Caco-2 (cell line): ENCODE data around the gene WDR59. TPM values are rescaled to one million over a fixed set of nuclear protein-coding genes. Genes with fewer than 3 reads are reported as not detected.

Experiments used
- BruUV-seq: library from RNA; stranded (reverse); fragments of 400-500 nt; replicated peaks from 2 replicates; lab custom pipeline; 2021; lab: Mats Ljungman, UMichigan
- CTCF ChIA-PET: fragments of 300-600 bp; sonication (Branson Sonifier 250); formaldehyde crosslinking; loops from one replicate; lab custom pipeline; 2022; ENCODE audit warnings: antibody characterized with exemption; lab: Charles Lee
- POLR2A ChIA-PET: fragments of 300-600 bp; sonication (Branson Sonifier 250); formaldehyde crosslinking; loops from one replicate; lab custom pipeline; 2022; ENCODE audit warnings: antibody characterized with exemption; lab: Charles Lee
- DNase-seq, 2 experiments: peaks; one replicate each; pipeline versions ENCODE4 v3.0.0 to v3.0.0-alpha.2; 2020 to 2022
- H3K27me3 ChIP-seq: replicated peaks from 2 replicates; pipeline ENCODE4 v1.6.0; 2011; ENCODE audit warnings: low read length; ENCODE audit not compliant: control insufficient read depth, insufficient read depth
- H3K36me3 ChIP-seq: 2 replicates; pipeline ENCODE4 v1.5.1; 2011; ENCODE audit warnings: low read length; ENCODE audit not compliant: control insufficient read depth, insufficient read depth
- H3K4me1 ChIP-seq: fragments of 250-450 bp; sonication (Bioruptor Pico); 2 replicates; pipeline ENCODE4 v1.5.1; 2020; ENCODE audit warnings: mild to moderate bottlenecking
- H3K4me3 ChIP-seq: 2 replicates; pipeline ENCODE4 v1.5.1; 2011; ENCODE audit warnings: low read depth, mild to moderate bottlenecking, control low read depth, low read length
- H3K9me3 ChIP-seq: fragments of 250-450 bp; sonication (Bioruptor Pico); 2 replicates; pipeline ENCODE4 v1.5.1; 2020; ENCODE audit warnings: mild to moderate bottlenecking, moderate library complexity
- H3K27ac Mint-ChIP-seq: one replicate; pipeline ENCODE4 v1.8.0; 2022; ENCODE audit warnings: mixed read lengths; ENCODE audit not compliant: unreplicated experiment
- H3K27me3 Mint-ChIP-seq: one replicate; pipeline ENCODE4 v1.8.0; 2022; ENCODE audit warnings: mixed read lengths; ENCODE audit not compliant: insufficient read depth, unreplicated experiment
- H3K36me3 Mint-ChIP-seq: one replicate; pipeline ENCODE4 v1.8.0; 2022; ENCODE audit warnings: mild to moderate bottlenecking, mixed read lengths; ENCODE audit not compliant: insufficient read depth, unreplicated experiment
- H3K4me1 Mint-ChIP-seq: one replicate; pipeline ENCODE4 v1.8.0; 2022; ENCODE audit warnings: low read depth, mixed read lengths; ENCODE audit not compliant: unreplicated experiment
- H3K4me3 Mint-ChIP-seq: one replicate; pipeline ENCODE4 v1.8.0; 2022; ENCODE audit warnings: mild to moderate bottlenecking, moderate library complexity, mixed read lengths; ENCODE audit not compliant: unreplicated experiment
- H3K9me3 Mint-ChIP-seq: one replicate; pipeline ENCODE4 v1.8.0; 2022; ENCODE audit warnings: mixed read lengths; ENCODE audit not compliant: unreplicated experiment
- intact Hi-C: fragments of 100-400 bp; cut with micrococcal nuclease; formaldehyde crosslinking; loops from one replicate; pipeline ENCODE4 v1.10.0; 2022; ENCODE audit not compliant: unreplicated experiment
- total RNA-seq: library from RNA; stranded (reverse); gene quantifications from 2 replicates; pipeline ENCODE4 v1.2.3, GENCODE V29; 2022
- TF ChIP-seq, protein P1 (sequence below), 2 experiments: fragments of 200-600 bp in 1 of 2; IDR thresholded peaks; 1 replicate in 1 of 2; 2 replicates in 1 of 2; pipeline versions ENCODE4 v1.5.1 to v1.8.0; 2011 to 2022; ENCODE audit warnings: antibody characterized with exemption in 1 of 2, control low read depth in 1 of 2, inconsistent platforms in 1 of 2, low read depth in 1 of 2, low read length in 1 of 2, mild to moderate bottlenecking in 1 of 2, moderate library complexity in 1 of 2; ENCODE audit not compliant: insufficient read depth in 1 of 2, severe bottlenecking in 1 of 2, unreplicated experiment in 1 of 2

Gene WDR59
- total RNA-seq, 1 experiment from 2014 or later, result 148 TPM

DNA sequence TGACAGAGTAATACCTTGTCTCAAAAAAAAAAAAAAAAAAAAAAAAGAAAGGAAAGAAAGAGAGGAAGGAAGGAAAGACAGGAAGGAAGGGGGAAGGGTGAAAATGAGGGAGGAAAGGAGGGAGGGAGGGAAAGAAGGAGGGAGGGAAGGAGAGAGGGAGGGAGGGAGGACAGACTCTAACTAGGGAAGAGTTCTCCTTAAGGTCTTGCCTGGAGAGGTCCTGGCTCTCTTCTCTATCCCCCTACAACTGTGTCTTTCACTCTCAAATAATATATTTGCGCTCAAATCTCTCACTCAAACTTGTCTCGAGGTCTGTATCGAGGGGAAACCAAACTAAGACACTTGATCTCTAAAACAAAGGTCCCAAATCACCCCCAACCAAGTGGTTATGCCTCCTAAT is 35.6 kb downstream of the WDR59 start:
- H3K4me3 ChIP-seq, result no peak overlapping the region
- BruUV-seq, result no TSS peak
- CTCF ChIA-PET, result interaction anchor here (0.6 kb wide), 1 partner anchor 33 kb away, joined by 6 read pairs; no protein-coding TSS in a partner anchor
- Mint-ChIP-seq H3K4me3 (no peak overlapping the region), H3K27me3 (no peaks in the 10 kb centered on the region), H3K4me1 (peaks cover 10% of the 10 kb centered on the region), H3K36me3 (peaks cover 88% of the 10 kb centered on the region), H3K9me3 (no peaks in the 10 kb centered on the region), H3K27ac (no peak overlapping the region)
- no peak for DNase-seq
- peaks cover 7% of the 10 kb centered on the region for H3K4me1 ChIP-seq
- TF ChIP-seq, protein P1, sequence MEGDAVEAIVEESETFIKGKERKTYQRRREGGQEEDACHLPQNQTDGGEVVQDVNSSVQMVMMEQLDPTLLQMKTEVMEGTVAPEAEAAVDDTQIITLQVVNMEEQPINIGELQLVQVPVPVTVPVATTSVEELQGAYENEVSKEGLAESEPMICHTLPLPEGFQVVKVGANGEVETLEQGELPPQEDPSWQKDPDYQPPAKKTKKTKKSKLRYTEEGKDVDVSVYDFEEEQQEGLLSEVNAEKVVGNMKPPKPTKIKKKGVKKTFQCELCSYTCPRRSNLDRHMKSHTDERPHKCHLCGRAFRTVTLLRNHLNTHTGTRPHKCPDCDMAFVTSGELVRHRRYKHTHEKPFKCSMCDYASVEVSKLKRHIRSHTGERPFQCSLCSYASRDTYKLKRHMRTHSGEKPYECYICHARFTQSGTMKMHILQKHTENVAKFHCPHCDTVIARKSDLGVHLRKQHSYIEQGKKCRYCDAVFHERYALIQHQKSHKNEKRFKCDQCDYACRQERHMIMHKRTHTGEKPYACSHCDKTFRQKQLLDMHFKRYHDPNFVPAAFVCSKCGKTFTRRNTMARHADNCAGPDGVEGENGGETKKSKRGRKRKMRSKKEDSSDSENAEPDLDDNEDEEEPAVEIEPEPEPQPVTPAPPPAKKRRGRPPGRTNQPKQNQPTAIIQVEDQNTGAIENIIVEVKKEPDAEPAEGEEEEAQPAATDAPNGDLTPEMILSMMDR (IDR thresholded peaks at IDR 0.05; ENCODE audit: insufficient read depth in 1 of 2, low read depth in 1 of 2, low read length in 1 of 2, severe bottlenecking in 1 of 2, unreplicated experiment in 1 of 2), result no peak
- POLR2A ChIA-PET, result no interaction called here
- intact Hi-C loops, result no loop called here
- no peaks in the 10 kb centered on the region for H3K27me3 ChIP-seq
- H3K36me3 ChIP-seq, result peaks cover 5% of the 10 kb centered on the region
- no peaks in the 10 kb centered on the region for H3K9me3 ChIP-seq

DNA sequence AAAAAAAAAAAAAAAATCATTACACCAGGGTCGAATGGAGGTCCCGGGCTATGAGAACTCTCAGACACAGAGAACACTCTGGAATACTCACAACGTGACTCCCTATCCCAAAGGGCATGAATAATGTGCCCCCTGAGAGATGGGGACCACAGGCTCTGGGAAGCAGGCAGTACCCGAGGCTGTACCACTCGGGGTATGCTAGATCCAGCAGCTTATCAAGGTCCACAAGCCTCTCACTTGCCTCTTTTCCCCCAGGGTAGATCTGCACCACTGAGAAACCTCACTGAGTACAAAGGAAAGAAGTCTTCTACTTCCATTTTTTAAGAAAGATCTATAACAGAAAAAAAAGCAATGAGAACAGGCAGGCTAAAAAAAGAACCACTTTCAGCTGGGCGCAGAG is 40.5 kb downstream of the WDR59 start:
- Histone ChIP-seq H3K36me3 (peaks cover 7% of the 10 kb centered on the region), H3K9me3 (no peaks in the 10 kb centered on the region), H3K4me3 (no peak overlapping the region), H3K4me1 (peaks cover 7% of the 10 kb centered on the region), H3K27me3 (no peaks in the 10 kb centered on the region)
- intact Hi-C loops, result no loop called here
- no peaks in the 10 kb centered on the region for H3K9me3 Mint-ChIP-seq
- peaks cover 82% of the 10 kb centered on the region for H3K36me3 Mint-ChIP-seq
- TF ChIP-seq, protein P1 (IDR thresholded peaks at IDR 0.05; ENCODE audit: insufficient read depth in 1 of 2, low read depth in 1 of 2, low read length in 1 of 2, severe bottlenecking in 1 of 2, unreplicated experiment in 1 of 2), result no peak
- no TSS peak for BruUV-seq
- no peak for DNase-seq
- ChIA-PET POLR2A (no interaction called here), CTCF (no interaction called here)
- H3K4me1 Mint-ChIP-seq, result peaks cover 10% of the 10 kb centered on the region
- H3K27ac Mint-ChIP-seq, result no peak overlapping the region
- no peak overlapping the region for H3K4me3 Mint-ChIP-seq
- H3K27me3 Mint-ChIP-seq, result no peaks in the 10 kb centered on the region

DNA sequence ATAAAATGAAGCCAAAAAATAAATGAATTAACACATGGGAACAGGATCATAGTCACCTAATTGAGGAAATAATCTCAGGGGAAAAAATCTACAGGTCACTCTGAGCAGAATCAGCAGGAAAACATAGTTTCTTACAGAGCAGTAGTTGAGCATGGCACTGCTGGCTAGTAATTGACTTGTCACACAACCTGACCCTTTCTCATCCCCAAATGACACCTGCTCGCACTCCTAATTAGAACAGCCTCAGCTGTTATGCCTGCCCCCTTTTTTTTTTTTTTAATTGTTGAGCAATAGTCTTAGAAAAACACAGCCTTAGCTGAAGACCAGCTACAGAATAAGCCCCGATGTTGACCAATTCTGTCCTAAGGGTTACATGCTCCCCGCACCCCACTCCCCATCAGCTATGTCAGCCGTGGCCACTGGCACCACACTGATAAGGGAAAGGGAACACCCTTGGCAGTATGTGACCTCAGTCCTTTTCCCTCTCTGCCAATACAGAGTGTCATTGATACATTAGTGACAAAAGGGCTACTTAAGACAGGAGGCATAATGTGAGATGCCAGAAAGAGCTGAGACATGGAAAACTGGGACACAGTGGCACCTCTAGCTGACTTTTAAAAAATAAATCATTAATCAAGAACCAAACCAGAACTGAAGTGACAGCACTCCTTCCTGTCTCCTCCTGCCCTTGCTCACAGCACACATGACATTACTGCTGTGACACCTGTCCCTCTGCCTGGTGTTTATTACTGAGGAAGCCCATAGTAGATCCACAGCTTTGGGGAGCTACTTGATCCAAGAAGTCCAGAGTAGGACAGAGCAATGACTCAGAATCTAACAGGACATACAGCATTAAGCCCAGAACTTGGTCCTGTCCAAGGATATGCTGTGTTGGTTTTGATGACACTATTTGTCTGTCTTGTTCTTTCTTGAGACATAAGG is 41.7 kb downstream of the WDR59 start:
- TF ChIP-seq, protein P1 (IDR thresholded peaks at IDR 0.05; ENCODE audit: insufficient read depth in 1 of 2, low read depth in 1 of 2, low read length in 1 of 2, severe bottlenecking in 1 of 2, unreplicated experiment in 1 of 2), result no peak
- H3K4me1 Mint-ChIP-seq, result peaks cover 4% of the 10 kb centered on the region
- H3K36me3 Mint-ChIP-seq, result peaks cover 79% of the 10 kb centered on the region
- Histone ChIP-seq H3K36me3 (peaks cover 7% of the 10 kb centered on the region), H3K27me3 (no peaks in the 10 kb centered on the region), H3K4me3 (no peak overlapping the region), H3K4me1 (peaks cover 2% of the 10 kb centered on the region; the same call in 1 of the 2 replicates), H3K9me3 (no peaks in the 10 kb centered on the region)
- ChIA-PET POLR2A (interaction anchor here (0.7 kb wide), 1 partner anchor 10 kb away, joined by 5 read pairs; no protein-coding TSS in a partner anchor), CTCF (no interaction called here)
- no peak overlapping the region for H3K27ac Mint-ChIP-seq
- BruUV-seq, result no TSS peak
- no peak for DNase-seq
- no peaks in the 10 kb centered on the region for H3K27me3 Mint-ChIP-seq
- H3K4me3 Mint-ChIP-seq, result no peak overlapping the region
- intact Hi-C loops, result no loop called here
- no peaks in the 10 kb centered on the region for H3K9me3 Mint-ChIP-seq
